HEK293 (cell line): ENCODE measurements around the gene TMC2.

ENCODE experiments used
- CTCF ChIA-PET: fragments of 350-600 bp; formaldehyde crosslinking; extraction: SDS; loops from one replicate; lab custom pipeline; 2021; ENCODE audit warnings: antibody characterized with exemption; lab: Yijun Ruan, JAX
- POLR2A ChIA-PET: fragments of 300-600 bp; formaldehyde crosslinking; extraction: SDS; loops from one replicate; lab custom pipeline; 2020; ENCODE audit warnings: antibody characterized with exemption, inconsistent platforms; lab: Yijun Ruan, JAX
- H3K27ac ChIP-seq: fragments of 200-500 bp; sonication (Bioruptor generic); 2 replicates; pipeline ENCODE4 v1.5.1; 2014; ENCODE audit warnings: low read depth, low read length, control low read depth, inconsistent platforms; ENCODE audit errors: extremely low read depth
- H3K36me3 ChIP-seq, 2 experiments: fragments of 200-500 bp in 1 of 2; sonication (Bioruptor generic) in 1 of 2; 1 replicate in 1 of 2; 2 replicates in 1 of 2; pipeline ENCODE4 v1.5.1; 2014 to 2017; ENCODE audit warnings: inconsistent platforms in 2 of 2, low read length in 2 of 2; ENCODE audit not compliant: control insufficient read depth in 2 of 2, insufficient read depth in 1 of 2
- H3K4me1 ChIP-seq: fragments of 200-500 bp; sonication (Bioruptor generic); 2 replicates; pipeline ENCODE4 v1.5.1; 2014; ENCODE audit warnings: mild to moderate bottlenecking, low read length, inconsistent platforms; ENCODE audit not compliant: control insufficient read depth, insufficient read depth
- H3K4me3 ChIP-seq: 2 replicates; pipeline ENCODE4 v1.5.1; 2011; ENCODE audit warnings: low read depth, mild to moderate bottlenecking, control low read depth, low read length, moderate library complexity
- H3K9me3 ChIP-seq: fragments of 200-500 bp; sonication (Bioruptor generic); 2 replicates; pipeline ENCODE4 v1.5.1; 2014; ENCODE audit warnings: low read depth, low read length, inconsistent platforms; ENCODE audit not compliant: control insufficient read depth, insufficient read depth
- EGR2 ChIP-seq: fragments of 450-650 bp; formaldehyde crosslinking; IDR thresholded peaks from 2 replicates; pipeline ENCODE4 v1.5.1; 2016; ENCODE audit warnings: low read depth, missing biosample characterization, missing genetic modification characterization
- PRDM1 ChIP-seq: fragments of 450-650 bp; formaldehyde crosslinking; IDR thresholded peaks from 2 replicates; pipeline ENCODE4; 2016; ENCODE audit warnings: missing biosample characterization, missing genetic modification characterization
- RBAK ChIP-seq: fragments of 450-650 bp; formaldehyde crosslinking; IDR thresholded peaks from 2 replicates; pipeline ENCODE4 v1.5.1; 2016; ENCODE audit warnings: missing biosample characterization, missing genetic modification characterization
- SCRT2 ChIP-seq: fragments of 450-650 bp; formaldehyde crosslinking; IDR thresholded peaks from 2 replicates; pipeline ENCODE4 v1.5.1; 2016; ENCODE audit warnings: missing biosample characterization, missing genetic modification characterization
- SETDB1 ChIP-seq: IDR thresholded peaks from one replicate; pipeline ENCODE4 v1.6.1; 2017; ENCODE audit warnings: mild to moderate bottlenecking, low read length, moderate library complexity, mixed read lengths; ENCODE audit not compliant: insufficient read length
- TCF7L2 ChIP-seq: IDR thresholded peaks from 2 replicates; pipeline ENCODE4 v1.6.1; 2011; ENCODE audit warnings: low read depth, mild to moderate bottlenecking, inconsistent platforms, low read length, moderate library complexity, borderline replicate concordance
- ZNF132 ChIP-seq: fragments of 450-650 bp; formaldehyde crosslinking; IDR thresholded peaks from 2 replicates; pipeline ENCODE4 v1.5.1; 2017; ENCODE audit warnings: missing biosample characterization, missing genetic modification characterization, borderline replicate concordance
- ZNF138 ChIP-seq: fragments of 450-650 bp; formaldehyde crosslinking; IDR thresholded peaks from 2 replicates; pipeline ENCODE4 v1.5.1; 2016; ENCODE audit warnings: missing biosample characterization, missing genetic modification characterization, borderline replicate concordance
- ZNF169 ChIP-seq: fragments of 450-650 bp; formaldehyde crosslinking; IDR thresholded peaks from 2 replicates; pipeline ENCODE4 v1.5.1; 2016; ENCODE audit warnings: missing biosample characterization, missing genetic modification characterization
- ZNF174 ChIP-seq: fragments of 450-650 bp; formaldehyde crosslinking; IDR thresholded peaks from 2 replicates; pipeline ENCODE4 v1.5.0; 2017; ENCODE audit warnings: missing biosample characterization, mild to moderate bottlenecking, missing genetic modification characterization
- ZNF184 ChIP-seq: fragments of 450-650 bp; IDR thresholded peaks from 2 replicates; pipeline ENCODE4 v1.5.1; 2018; ENCODE audit warnings: missing biosample characterization, mild to moderate bottlenecking, missing genetic modification characterization
- ZNF2 ChIP-seq: fragments of 450-650 bp; formaldehyde crosslinking; IDR thresholded peaks from 2 replicates; pipeline ENCODE4 v1.5.1; 2016; ENCODE audit warnings: missing biosample characterization, missing genetic modification characterization
- ZNF341 ChIP-seq: fragments of 450-650 bp; formaldehyde crosslinking; IDR thresholded peaks from 2 replicates; pipeline ENCODE4; 2016; ENCODE audit warnings: low read depth, missing biosample characterization, missing genetic modification characterization
- ZNF350 ChIP-seq: fragments of 450-650 bp; formaldehyde crosslinking; IDR thresholded peaks from 2 replicates; pipeline ENCODE4 v1.5.0; 2017; ENCODE audit warnings: missing biosample characterization, mild to moderate bottlenecking, missing genetic modification characterization
- ZNF501 ChIP-seq: fragments of 450-650 bp; formaldehyde crosslinking; IDR thresholded peaks from 2 replicates; pipeline ENCODE4 v1.5.1; 2016; ENCODE audit warnings: missing biosample characterization, missing genetic modification characterization
- ZNF510 ChIP-seq: fragments of 450-650 bp; formaldehyde crosslinking; IDR thresholded peaks from 2 replicates; pipeline ENCODE4 v1.5.1; 2018; ENCODE audit warnings: mild to moderate bottlenecking, missing genetic modification characterization, missing biosample characterization; ENCODE audit not compliant: insufficient replicate concordance
- ZNF521 ChIP-seq: fragments of 450-650 bp; formaldehyde crosslinking; IDR thresholded peaks from 2 replicates; pipeline ENCODE4 v1.5.1; 2017; ENCODE audit warnings: missing biosample characterization, mild to moderate bottlenecking, missing genetic modification characterization
- ZNF560 ChIP-seq: fragments of 450-650 bp; formaldehyde crosslinking; IDR thresholded peaks from 2 replicates; pipeline ENCODE4 v1.5.1; 2017; ENCODE audit warnings: missing biosample characterization, missing genetic modification characterization, borderline replicate concordance
- ZNF701 ChIP-seq: fragments of 450-650 bp; formaldehyde crosslinking; IDR thresholded peaks from 2 replicates; pipeline ENCODE4 v1.5.1; 2016; ENCODE audit warnings: missing biosample characterization, missing genetic modification characterization
- ZXDB ChIP-seq: fragments of 450-650 bp; formaldehyde crosslinking; IDR thresholded peaks from 2 replicates; pipeline ENCODE4 v1.5.1; 2016; ENCODE audit warnings: missing biosample characterization, missing genetic modification characterization
- TF ChIP-seq, protein P1 (sequence below): fragments of 450-650 bp; formaldehyde crosslinking; IDR thresholded peaks from 2 replicates; pipeline ENCODE4; 2016; ENCODE audit warnings: missing biosample characterization, missing genetic modification characterization
- TF ChIP-seq, protein P2 (sequence below): fragments of 450-650 bp; formaldehyde crosslinking; conservative IDR thresholded peaks from 2 replicates; pipeline ENCODE4 v1.5.1; 2016; ENCODE audit warnings: low read depth, missing biosample characterization, missing genetic modification characterization
- TF ChIP-seq, protein P3 (sequence below): fragments of 450-650 bp; formaldehyde crosslinking; IDR thresholded peaks from 2 replicates; pipeline ENCODE4 v1.5.1; 2016; ENCODE audit warnings: missing biosample characterization, missing genetic modification characterization, borderline replicate concordance
- TF ChIP-seq, protein P4 (sequence below): fragments of 450-650 bp; IDR thresholded peaks from 2 replicates; pipeline ENCODE4 v1.5.1; 2018; ENCODE audit warnings: missing biosample characterization, missing genetic modification characterization
- TF ChIP-seq, protein P5 (sequence below): fragments of 450-650 bp; formaldehyde crosslinking; IDR thresholded peaks from 2 replicates; pipeline ENCODE4 v1.5.1; 2017; ENCODE audit warnings: missing biosample characterization, mild to moderate bottlenecking, missing genetic modification characterization, moderate library complexity
- TF ChIP-seq, protein P6 (sequence below): IDR thresholded peaks from 2 replicates; pipeline ENCODE4 v1.6.1; 2011; ENCODE audit warnings: mild to moderate bottlenecking, low read depth, low read length, borderline replicate concordance

The TMC2 gene

DNA sequence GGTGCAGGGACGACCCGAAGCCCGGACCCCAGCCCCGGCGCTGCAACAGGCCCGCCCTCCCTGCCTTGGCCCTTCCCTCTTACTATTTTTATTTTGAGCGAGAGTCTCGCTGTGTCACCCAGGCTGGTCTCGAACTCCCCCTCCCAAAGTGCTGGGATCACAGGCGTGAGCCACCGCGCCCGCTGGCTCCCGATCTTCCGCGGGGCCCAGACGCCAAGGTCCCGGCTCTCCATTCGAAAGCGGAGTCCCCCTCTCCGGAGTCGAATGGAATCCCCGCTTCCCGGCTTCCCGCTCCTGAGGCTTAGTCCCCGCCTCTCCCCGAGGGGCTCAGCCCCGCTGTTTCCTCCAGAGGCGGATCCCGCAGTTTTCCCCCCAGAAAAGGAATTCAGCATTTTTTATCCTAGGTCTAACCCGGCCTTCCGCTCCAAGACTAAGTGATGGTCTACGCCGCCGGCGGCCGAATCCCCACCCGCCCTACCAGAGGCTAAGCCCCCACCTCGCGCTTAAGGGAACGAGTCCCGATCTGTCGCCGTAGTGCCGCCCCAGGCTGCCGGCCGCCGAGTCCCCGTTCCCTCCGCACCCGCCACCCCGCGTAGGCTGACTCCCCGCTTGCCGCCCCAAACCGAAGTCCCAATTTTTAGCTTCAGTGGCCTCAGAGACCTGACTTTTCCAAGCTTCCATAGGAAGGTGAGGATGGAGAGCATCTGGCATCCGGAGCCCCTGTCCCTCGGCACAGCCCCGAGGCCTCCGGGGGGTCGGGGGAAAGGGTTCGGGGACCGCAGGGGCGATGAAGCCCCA is 11.5 kb upstream of the TMC2 start:
- Histone ChIP-seq H3K9me3 (no peaks in the 10 kb centered on the region), H3K27ac (peak overlapping the region; percentile 83), H3K4me3 (peak overlapping the region; percentile 54), H3K36me3 (no peaks in the 10 kb centered on the region), H3K4me1 (no peaks in the 10 kb centered on the region; the same call in 1 of the 2 replicates)
- ChIA-PET POLR2A (interaction anchor here (1.0 to 1.6 kb wide), 7 partner anchors 9 to 149 kb away, joined by 3 to 19 read pairs (median 4); partner anchors contain the start of genes IDH3B, NOP56 and SNRPB), CTCF (interaction anchor here (0.6 to 7.7 kb wide), 17 partner anchors 11 to 1692 kb away, joined by 3 to 171 read pairs (median 4); partner anchors contain the start of genes NOP56, SNRPB, TMC2 and ZNF343)
- TF ChIP-seq, protein P1, sequence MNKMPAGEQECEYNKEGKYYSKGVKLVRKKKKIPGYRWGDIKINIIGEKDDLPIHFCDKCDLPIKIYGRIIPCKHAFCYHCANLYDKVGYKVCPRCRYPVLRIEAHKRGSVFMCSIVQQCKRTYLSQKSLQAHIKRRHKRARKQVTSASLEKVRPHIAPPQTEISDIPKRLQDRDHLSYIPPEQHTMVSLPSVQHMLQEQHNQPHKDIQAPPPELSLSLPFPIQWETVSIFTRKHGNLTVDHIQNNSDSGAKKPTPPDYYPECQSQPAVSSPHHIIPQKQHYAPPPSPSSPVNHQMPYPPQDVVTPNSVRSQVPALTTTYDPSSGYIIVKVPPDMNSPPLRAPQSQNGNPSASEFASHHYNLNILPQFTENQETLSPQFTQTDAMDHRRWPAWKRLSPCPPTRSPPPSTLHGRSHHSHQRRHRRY = no peak
- TF ChIP-seq EGR2 (tag by site-specific recombination) = no peak
- TF ChIP-seq, protein P2, sequence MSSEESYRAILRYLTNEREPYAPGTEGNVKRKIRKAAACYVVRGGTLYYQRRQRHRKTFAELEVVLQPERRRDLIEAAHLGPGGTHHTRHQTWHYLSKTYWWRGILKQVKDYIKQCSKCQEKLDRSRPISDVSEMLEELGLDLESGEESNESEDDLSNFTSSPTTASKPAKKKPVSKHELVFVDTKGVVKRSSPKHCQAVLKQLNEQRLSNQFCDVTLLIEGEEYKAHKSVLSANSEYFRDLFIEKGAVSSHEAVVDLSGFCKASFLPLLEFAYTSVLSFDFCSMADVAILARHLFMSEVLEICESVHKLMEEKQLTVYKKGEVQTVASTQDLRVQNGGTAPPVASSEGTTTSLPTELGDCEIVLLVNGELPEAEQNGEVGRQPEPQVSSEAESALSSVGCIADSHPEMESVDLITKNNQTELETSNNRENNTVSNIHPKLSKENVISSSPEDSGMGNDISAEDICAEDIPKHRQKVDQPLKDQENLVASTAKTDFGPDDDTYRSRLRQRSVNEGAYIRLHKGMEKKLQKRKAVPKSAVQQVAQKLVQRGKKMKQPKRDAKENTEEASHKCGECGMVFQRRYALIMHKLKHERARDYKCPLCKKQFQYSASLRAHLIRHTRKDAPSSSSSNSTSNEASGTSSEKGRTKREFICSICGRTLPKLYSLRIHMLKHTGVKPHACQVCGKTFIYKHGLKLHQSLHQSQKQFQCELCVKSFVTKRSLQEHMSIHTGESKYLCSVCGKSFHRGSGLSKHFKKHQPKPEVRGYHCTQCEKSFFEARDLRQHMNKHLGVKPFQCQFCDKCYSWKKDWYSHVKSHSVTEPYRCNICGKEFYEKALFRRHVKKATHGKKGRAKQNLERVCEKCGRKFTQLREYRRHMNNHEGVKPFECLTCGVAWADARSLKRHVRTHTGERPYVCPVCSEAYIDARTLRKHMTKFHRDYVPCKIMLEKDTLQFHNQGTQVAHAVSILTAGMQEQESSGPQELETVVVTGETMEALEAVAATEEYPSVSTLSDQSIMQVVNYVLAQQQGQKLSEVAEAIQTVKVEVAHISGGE (tag by site-specific recombination) = peak; percentile 28; the same call in 1 of the 2 replicates
- TF ChIP-seq ZNF132 (tag by site-specific recombination) = no peak
- no peak for TF ChIP-seq TCF7L2
- TF ChIP-seq ZNF138 (tag by site-specific recombination) = no peak
- TF ChIP-seq ZXDB = peak; percentile 52
- no peak for TF ChIP-seq PRDM1 (tag by site-specific recombination)
- no peak for TF ChIP-seq ZNF560 (tag by site-specific recombination)
- no peak for TF ChIP-seq ZNF521 (tag by site-specific recombination)
- TF ChIP-seq ZNF174 (tag by site-specific recombination) = no peak
- TF ChIP-seq ZNF350 (tag by site-specific recombination) = no peak
- TF ChIP-seq, protein P3, sequence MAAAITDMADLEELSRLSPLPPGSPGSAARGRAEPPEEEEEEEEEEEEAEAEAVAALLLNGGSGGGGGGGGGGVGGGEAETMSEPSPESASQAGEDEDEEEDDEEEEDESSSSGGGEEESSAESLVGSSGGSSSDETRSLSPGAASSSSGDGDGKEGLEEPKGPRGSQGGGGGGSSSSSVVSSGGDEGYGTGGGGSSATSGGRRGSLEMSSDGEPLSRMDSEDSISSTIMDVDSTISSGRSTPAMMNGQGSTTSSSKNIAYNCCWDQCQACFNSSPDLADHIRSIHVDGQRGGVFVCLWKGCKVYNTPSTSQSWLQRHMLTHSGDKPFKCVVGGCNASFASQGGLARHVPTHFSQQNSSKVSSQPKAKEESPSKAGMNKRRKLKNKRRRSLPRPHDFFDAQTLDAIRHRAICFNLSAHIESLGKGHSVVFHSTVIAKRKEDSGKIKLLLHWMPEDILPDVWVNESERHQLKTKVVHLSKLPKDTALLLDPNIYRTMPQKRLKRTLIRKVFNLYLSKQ (tag by site-specific recombination) = no peak
- no peak for TF ChIP-seq ZNF501 (tag by site-specific recombination)
- TF ChIP-seq ZNF701 = no peak
- no peak for TF ChIP-seq SETDB1
- TF ChIP-seq, protein P4, sequence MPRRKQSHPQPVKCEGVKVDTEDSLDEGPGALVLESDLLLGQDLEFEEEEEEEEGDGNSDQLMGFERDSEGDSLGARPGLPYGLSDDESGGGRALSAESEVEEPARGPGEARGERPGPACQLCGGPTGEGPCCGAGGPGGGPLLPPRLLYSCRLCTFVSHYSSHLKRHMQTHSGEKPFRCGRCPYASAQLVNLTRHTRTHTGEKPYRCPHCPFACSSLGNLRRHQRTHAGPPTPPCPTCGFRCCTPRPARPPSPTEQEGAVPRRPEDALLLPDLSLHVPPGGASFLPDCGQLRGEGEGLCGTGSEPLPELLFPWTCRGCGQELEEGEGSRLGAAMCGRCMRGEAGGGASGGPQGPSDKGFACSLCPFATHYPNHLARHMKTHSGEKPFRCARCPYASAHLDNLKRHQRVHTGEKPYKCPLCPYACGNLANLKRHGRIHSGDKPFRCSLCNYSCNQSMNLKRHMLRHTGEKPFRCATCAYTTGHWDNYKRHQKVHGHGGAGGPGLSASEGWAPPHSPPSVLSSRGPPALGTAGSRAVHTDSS = no peak
- TF ChIP-seq RBAK (tag by site-specific recombination) = no peak
- TF ChIP-seq ZNF341 = peak; percentile 79
- TF ChIP-seq, protein P5, sequence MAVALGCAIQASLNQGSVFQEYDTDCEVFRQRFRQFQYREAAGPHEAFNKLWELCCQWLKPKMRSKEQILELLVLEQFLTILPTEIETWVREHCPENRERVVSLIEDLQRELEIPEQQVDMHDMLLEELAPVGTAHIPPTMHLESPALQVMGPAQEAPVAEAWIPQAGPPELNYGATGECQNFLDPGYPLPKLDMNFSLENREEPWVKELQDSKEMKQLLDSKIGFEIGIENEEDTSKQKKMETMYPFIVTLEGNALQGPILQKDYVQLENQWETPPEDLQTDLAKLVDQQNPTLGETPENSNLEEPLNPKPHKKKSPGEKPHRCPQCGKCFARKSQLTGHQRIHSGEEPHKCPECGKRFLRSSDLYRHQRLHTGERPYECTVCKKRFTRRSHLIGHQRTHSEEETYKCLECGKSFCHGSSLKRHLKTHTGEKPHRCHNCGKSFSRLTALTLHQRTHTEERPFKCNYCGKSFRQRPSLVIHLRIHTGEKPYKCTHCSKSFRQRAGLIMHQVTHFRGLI (tag by site-specific recombination) = no peak
- no peak for TF ChIP-seq ZNF184 (tag by site-specific recombination)
- no peak; the same call in 1 of the 2 replicates for TF ChIP-seq ZNF2
- TF ChIP-seq SCRT2 = no peak
- no peak for TF ChIP-seq ZNF510 (tag by site-specific recombination)
- TF ChIP-seq, protein P6, sequence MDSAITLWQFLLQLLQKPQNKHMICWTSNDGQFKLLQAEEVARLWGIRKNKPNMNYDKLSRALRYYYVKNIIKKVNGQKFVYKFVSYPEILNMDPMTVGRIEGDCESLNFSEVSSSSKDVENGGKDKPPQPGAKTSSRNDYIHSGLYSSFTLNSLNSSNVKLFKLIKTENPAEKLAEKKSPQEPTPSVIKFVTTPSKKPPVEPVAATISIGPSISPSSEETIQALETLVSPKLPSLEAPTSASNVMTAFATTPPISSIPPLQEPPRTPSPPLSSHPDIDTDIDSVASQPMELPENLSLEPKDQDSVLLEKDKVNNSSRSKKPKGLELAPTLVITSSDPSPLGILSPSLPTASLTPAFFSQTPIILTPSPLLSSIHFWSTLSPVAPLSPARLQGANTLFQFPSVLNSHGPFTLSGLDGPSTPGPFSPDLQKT = no peak
- no peak for TF ChIP-seq ZNF169
